Measurements from ENCODE around the gene FHL3. TPM values are rescaled to one million over a fixed set of nuclear protein-coding genes. Genes with fewer than 3 reads are reported as not detected.

The FHL3 gene
- total and polyA plus RNA-seq, 2 of the 4 experiments (the other 2 are of a cell fraction), result 11.5 to 27.1 TPM

GRCh38 chr1:38045401-38046332, 40.4 kb upstream of the FHL3 start (continued):
- TF ChIP-seq POLR2A (IDR thresholded peaks at IDR 0.05; ENCODE audit: low read depth, low read length) (no peak), CEBPB (IDR thresholded peaks at IDR 0.05; ENCODE audit: low read depth, low read length) (no peak)

- ATAC-seq (ENCODE audit: low read depth) (no peak), DNase-seq (no peak)
- in situ Hi-C loops (cut with MboI; ENCODE audit: low sequenced_read_pairs), result no loop called here
- 0% methylated on average over 19 of the region's 70 CpGs; no CpG with 5 or more reads in 1 of the 2 experiments for WGBS, 2 experiments (ENCODE audit: extremely low coverage in 2 of 2, insufficient read length in 1 of 2)
- Histone ChIP-seq H3K23ac (ENCODE audit: low read depth, low read length) (no peak overlapping the region), H3K4ac (ENCODE audit: low read depth, low read length) (no peak overlapping the region), H2BK5ac (ENCODE audit: low read depth, low read length, poor library complexity, severe bottlenecking) (no peak overlapping the region), H3K27me3 (ENCODE audit: control insufficient read depth, insufficient read depth, low read length) (peaks cover 77% of the 10 kb centered on the region), H2AK9ac (replicated peaks; ENCODE audit: low read depth, low read length, poor library complexity) (no peak overlapping the region), H3K14ac (replicated peaks; ENCODE audit: low read depth, low read length) (no peak overlapping the region), H2AFZ (replicated peaks; ENCODE audit: low read length, poor library complexity) (no peak overlapping the region), H3K9me1 (ENCODE audit: insufficient read depth, low read length) (no peaks in the 10 kb centered on the region), H3K4me2 (ENCODE audit: low read depth, low read length) (peak overlapping the region; percentile 29; the same call in 1 of the 2 replicates), H2BK20ac (ENCODE audit: low read depth, low read length) (no peak overlapping the region), H2BK120ac (ENCODE audit: low read depth, low read length) (no peak overlapping the region), H3K4me1 (ENCODE audit: control insufficient read depth, insufficient read depth, low read length) (no peaks in the 10 kb centered on the region), H3K18ac (ENCODE audit: low read depth, low read length) (no peak overlapping the region), H4K20me1 (ENCODE audit: insufficient read depth, low read length) (no peaks in the 10 kb centered on the region), H3K4me3 (ENCODE audit: insufficient read depth, low read depth, low read length) (peak overlapping the region; percentile 28; the same call in 1 of the 2 replicates), H3K27ac (ENCODE audit: insufficient read depth, low read length) (no peak overlapping the region), H3K79me1 (ENCODE audit: low read depth in 1 of 2, low read length in 2 of 2) (no peaks in the 10 kb centered on the region), H3K9me3 (ENCODE audit: control insufficient read depth, insufficient read depth, low read length) (0 out of 2 replicates have a peak, but pooled peaks cover 2% of the 10 kb centered on the region), H2AK5ac (ENCODE audit: low read depth, low read length) (no peak overlapping the region), H4K8ac (ENCODE audit: low read depth in 2 of 2, low read length in 2 of 2) (no peak overlapping the region), H3K9ac (ENCODE audit: low read depth, low read length) (no peak overlapping the region), H2BK15ac (ENCODE audit: low read depth, low read length) (no peak overlapping the region), H3K36me3 (ENCODE audit: control insufficient read depth, insufficient read depth, low read length) (no peaks in the 10 kb centered on the region), H3K56ac (ENCODE audit: extremely low read depth, insufficient read depth, low read length) (no peak overlapping the region), H4K5ac (ENCODE audit: low read depth, low read length) (no peak overlapping the region), H4K91ac (ENCODE audit: insufficient read depth, low read depth, low read length) (no peak overlapping the region)
- BruUV-seq (replicated peaks), result no TSS peak
- dilution Hi-C loops (cut with HindIII; ENCODE audit: low sequenced_read_pairs, unreplicated experiment), result no loop called here
- POLR2A ChIA-PET (ENCODE audit: unreplicated experiment), result interaction anchor here (0.6 kb wide), 1 partner anchor 11 kb away, joined by 6 read pairs; no protein-coding TSS in a partner anchor
- intact Hi-C loops (cut with micrococcal nuclease), result no loop called here
- CTCF ChIA-PET, result no interaction called here
- no peak for TF ChIP-seq FOS (IDR thresholded peaks at IDR 0.05; ENCODE audit: low read depth, low read length)
Measured at GRCh38 chr1:38044221-38045215, 39.2 kb upstream of the FHL3 start.

All from IMR-90 (cell line).